A549 (cell line): ENCODE results near the gene IL21R. TPM values are rescaled to one million over a fixed set of nuclear protein-coding genes. Genes with fewer than 3 reads are reported as not detected.
A peak's percentile ranks its signal among the peaks of the same experiment; 100 is the strongest.

Experiments
- ATAC-seq, 2 experiments: fragments of 200-7000 bp in 1 of 2; fragments of >200 bp in 1 of 2; cut with Nextera tagmentation in 1 of 2; cut with Tn5 transposase in 1 of 2; 3 replicates each; pipeline versions ENCODE4 v1.8.0 to v1.9.1; 2018 to 2020; ENCODE audit warnings: mild to moderate bottlenecking in 1 of 2, moderate library complexity in 1 of 2
- CTCF ChIA-PET: fragments of 300-600 bp; sonication (Branson Sonifier 250); formaldehyde crosslinking; extraction: SDS; loops from one replicate; lab custom pipeline; 2021; ENCODE audit warnings: antibody characterized with exemption, inconsistent platforms; lab: Yijun Ruan, JAX
- POLR2A ChIA-PET: fragments of 350-600 bp; formaldehyde crosslinking; extraction: SDS; loops from one replicate; lab custom pipeline; 2021; ENCODE audit warnings: antibody characterized with exemption, inconsistent platforms; lab: Yijun Ruan, JAX
- DNase-seq, 2 experiments: peaks; one replicate each; pipeline versions ENCODE4 v3.0.0 to v3.0.0-alpha.2; 2011 to 2016; ENCODE audit warnings: low read depth in 1 of 2, low spot score in 1 of 2
- FAIRE-seq: peaks from 2 replicates; lab custom pipeline; 2011; peaks lifted over from hg19 to GRCh38; lab: Jason Lieb, UNC
- H3K27ac ChIP-seq, 2 experiments: fragments of >200 bp; sonication (Bioruptor Twin); formaldehyde crosslinking; 3 replicates each; pipeline ENCODE4 v1.5.1; 2016 to 2017
- H3K4me1 ChIP-seq: fragments of >200 bp; sonication (Bioruptor Twin); formaldehyde crosslinking; 3 replicates; pipeline ENCODE4 v1.6.1; 2016
- H3K4me2 ChIP-seq: fragments of >200 bp; sonication (Bioruptor Twin); formaldehyde crosslinking; 3 replicates; pipeline ENCODE4 v1.6.1; 2016
- H3K4me3 ChIP-seq: fragments of >200 bp; sonication (Bioruptor Twin); formaldehyde crosslinking; 3 replicates; pipeline ENCODE4 v1.5.1; 2016
- H3K9me3 ChIP-seq: fragments of >200 bp; sonication (Bioruptor Twin); formaldehyde crosslinking; 3 replicates; pipeline ENCODE4 v1.6.1; 2016
- ATOH8 ChIP-seq: fragments of 250-450 bp; sonication (Bioruptor Pico); IDR thresholded peaks from 2 replicates; pipeline ENCODE4 v1.5.0; 2020; ENCODE audit warnings: low read depth, mild to moderate bottlenecking, moderate library complexity
- BCL3 ChIP-seq: fragments of >200 bp; sonication (Bioruptor Twin); formaldehyde crosslinking; IDR thresholded peaks from 3 replicates; pipeline ENCODE4 v1.6.1; 2016
- BHLHE40 ChIP-seq: IDR thresholded peaks from 2 replicates; pipeline ENCODE4 v1.6.1; 2012; ENCODE audit warnings: low read depth, low read length, inconsistent platforms
- CBX2 ChIP-seq: fragments of 200-600 bp; sonication (generic); IDR thresholded peaks from 2 replicates; pipeline ENCODE4 v1.6.1; 2016; ENCODE audit warnings: low read depth, mild to moderate bottlenecking, borderline replicate concordance
- CBX8 ChIP-seq: fragments of 200-600 bp; sonication (generic); IDR thresholded peaks from 2 replicates; pipeline ENCODE4 v1.6.1; 2016
- CEBPB ChIP-seq, 2 experiments: fragments of >200 bp in 1 of 2; sonication (Bioruptor Twin) in 1 of 2; formaldehyde crosslinking in 1 of 2; IDR thresholded peaks; 2 replicates each; pipeline ENCODE4 v1.6.1; 2012 to 2016
- CHD4 ChIP-seq: fragments of 200-600 bp; sonication (generic); IDR thresholded peaks from 2 replicates; pipeline ENCODE4 v1.6.1; 2016; ENCODE audit warnings: antibody characterized with exemption, mild to moderate bottlenecking, borderline replicate concordance
- EHF ChIP-seq: fragments of 250-450 bp; sonication (Bioruptor Pico); IDR thresholded peaks from 2 replicates; pipeline ENCODE4 v1.5.0; 2020; ENCODE audit warnings: mild to moderate bottlenecking
- EHMT2 ChIP-seq: fragments of 200-600 bp; sonication (generic); IDR thresholded peaks from 2 replicates; pipeline ENCODE4 v1.6.1; 2016; ENCODE audit warnings: antibody characterized with exemption, low read depth, mild to moderate bottlenecking, moderate library complexity
- EP300 ChIP-seq, 2 experiments: fragments of >200 bp; sonication (Bioruptor Twin); formaldehyde crosslinking; IDR thresholded peaks; 2 replicates in 1 of 2; 3 replicates in 1 of 2; pipeline ENCODE4 v1.6.1; 2016 to 2017
- HES2 ChIP-seq: fragments of >200 bp; sonication (Bioruptor Twin); formaldehyde crosslinking; IDR thresholded peaks from 2 replicates; pipeline ENCODE4 v1.6.1; 2016
- HOXA7 ChIP-seq: fragments of 250-450 bp; sonication (Bioruptor Pico); IDR thresholded peaks from 2 replicates; pipeline ENCODE4 v1.5.0; 2020; ENCODE audit warnings: mild to moderate bottlenecking, moderate library complexity
- HOXB13 ChIP-seq: fragments of 250-450 bp; sonication (Bioruptor Pico); IDR thresholded peaks from 2 replicates; pipeline ENCODE4 v1.5.0; 2020; ENCODE audit warnings: low read depth, mild to moderate bottlenecking, moderate library complexity
- HOXB5 ChIP-seq: fragments of 250-450 bp; sonication (Bioruptor Pico); IDR thresholded peaks from 2 replicates; pipeline ENCODE4 v1.5.0; 2020; ENCODE audit warnings: mild to moderate bottlenecking, moderate library complexity
- JUN ChIP-seq, 2 experiments: fragments of >200 bp; sonication (Bioruptor Twin); formaldehyde crosslinking; IDR thresholded peaks; 2 replicates in 1 of 2; 3 replicates in 1 of 2; pipeline ENCODE4 v1.6.1; 2016 to 2017
- JUNB ChIP-seq: fragments of >200 bp; sonication (Bioruptor Twin); formaldehyde crosslinking; IDR thresholded peaks from 2 replicates; pipeline ENCODE4 v1.6.1; 2016
- KDM5A ChIP-seq: fragments of 200-600 bp; sonication (generic); IDR thresholded peaks from 2 replicates; pipeline ENCODE4 v1.6.1; 2016; ENCODE audit warnings: antibody characterized with exemption, mild to moderate bottlenecking
- MAZ ChIP-seq: fragments of 150-350 bp; IDR thresholded peaks from 2 replicates; pipeline ENCODE4 v1.6.1; 2014; ENCODE audit warnings: antibody characterized with exemption, low read depth, low read length, borderline replicate concordance
- MYC ChIP-seq: IDR thresholded peaks from 2 replicates; pipeline ENCODE4 v1.6.1; 2012; ENCODE audit warnings: mild to moderate bottlenecking, inconsistent platforms, low read length, improper control_type of control experiment, borderline replicate concordance
- PBX3 ChIP-seq: IDR thresholded peaks from 2 replicates; pipeline ENCODE4 v1.6.1; 2012
- RNF2 ChIP-seq: fragments of 200-600 bp; sonication (generic); IDR thresholded peaks from 2 replicates; pipeline ENCODE4 v1.6.1; 2016; ENCODE audit warnings: low read depth, mild to moderate bottlenecking, antibody characterized with exemption, moderate library complexity, borderline replicate concordance
- TFCP2L1 ChIP-seq: fragments of 250-450 bp; sonication (Bioruptor Pico); IDR thresholded peaks from 2 replicates; pipeline ENCODE4 v1.5.0; 2021; ENCODE audit warnings: mild to moderate bottlenecking
- TP53 ChIP-seq: fragments of 250-450 bp; sonication (Bioruptor Pico); IDR thresholded peaks from 2 replicates; pipeline ENCODE4 v1.5.0; 2021; ENCODE audit warnings: mild to moderate bottlenecking, moderate library complexity
- WGBS: methylation state at CpG from one replicate; pipeline ENCODE4 v1.1.6; 2017; ENCODE audit errors: missing lambda C conversion rate; 5-methylcytosine and 5-hydroxymethylcytosine counted together
- polyA plus RNA-seq, 4 experiments: library from polyadenylated mRNA; depleted of rRNA in 3 of 4; stranded (reverse); fragments of >200 nt; fragmentation: RNase III in 1 of 4; extraction: RNeasy Plus Mini Kit Qiagen cat#74134 plus additional on column Dnase treatment in 1 of 4; gene quantifications; 2 replicates in 3 of 4; 3 replicates in 1 of 4; pipeline ENCODE4 v1.2.3, GENCODE V29; 2011 to 2017

The IL21R gene
- polyA plus RNA-seq, 2 of the 4 experiments (the other 2 are of a cell fraction): 0.04 to 0.09 TPM

- no peaks in the 10 kb centered on the region for H3K4me1 ChIP-seq
- ATAC-seq (no peak), DNase-seq (no peak), FAIRE-seq (no peak)
- no peak for TF ChIP-seq PBX3
- TF ChIP-seq MAZ: no peak
- no peak for TF ChIP-seq EHMT2
- no peak for TF ChIP-seq CBX8
- no peak for TF ChIP-seq HOXA7
- no peak for TF ChIP-seq CBX2
- no peak for TF ChIP-seq JUN (IDR thresholded peaks at IDR 0.05)
- no peak for TF ChIP-seq HES2
- no peak for TF ChIP-seq CHD4
- ChIA-PET CTCF (interaction anchor here (0.8 kb wide), 1 partner anchor 212 kb away, joined by 3 read pairs; no protein-coding TSS in a partner anchor), POLR2A (no interaction called here)
- WGBS: 37% methylated on average over 5 of the region's 5 CpGs
- no peak overlapping the region for H3K4me2 ChIP-seq
- H3K9me3 ChIP-seq: peaks cover 19% of the 10 kb centered on the region
- no peak overlapping the region for H3K4me3 ChIP-seq
- H3K27ac ChIP-seq: no peak overlapping the region
Measured at GRCh38 chr16:27447301-27447700, 45.3 kb downstream of the IL21R start.

GRCh38 chr16:27448532-27449433 is 46.8 kb downstream of the IL21R start:
- H3K27ac ChIP-seq: no peak overlapping the region
- no peak overlapping the region for H3K4me2 ChIP-seq
- H3K9me3 ChIP-seq: peaks cover 18% of the 10 kb centered on the region
- DNase-seq (no peak), ATAC-seq (peak; percentile 21 to 26; a peak in 2 of 6 replicates), FAIRE-seq (no peak)
- ChIA-PET POLR2A (no interaction called here), CTCF (interaction anchor here (0.7 to 1.2 kb wide), 2 partner anchors 8 to 10 kb away, joined by 3 read pairs; no protein-coding TSS in a partner anchor)
- no peak overlapping the region for H3K4me3 ChIP-seq
- TF ChIP-seq KDM5A (no peak), CBX2 (no peak), TP53 (no peak), BCL3 (no peak), JUNB (no peak), ATOH8 (CRISPR knock-in tag) (no peak), MYC (no peak), RNF2 (no peak), BHLHE40 (no peak), CEBPB (IDR thresholded peaks at IDR 0.05) (no peak), TFCP2L1 (CRISPR knock-in tag) (no peak), HOXB5 (no peak), EHF (no peak), EP300 (IDR thresholded peaks at IDR 0.05) (no peak), HOXB13 (CRISPR knock-in tag) (no peak), JUN (IDR thresholded peaks at IDR 0.05) (no peak)
- 79% methylated on average over 11 of the region's 19 CpGs for WGBS
- no peaks in the 10 kb centered on the region for H3K4me1 ChIP-seq
